ENCODE measurements around the gene MPRIP.
A peak's percentile ranks its signal among the peaks of the same experiment; 100 is the strongest.

- TF ChIP-seq EZH2 (IDR thresholded peaks at IDR 0.05; ENCODE audit: low read length, unreplicated experiment) = no peak
- TF ChIP-seq CTCF (conservative IDR thresholded peaks at IDR 0.05; ENCODE audit: low read depth, low read length) = no peak
- peak; percentile 97 for TF ChIP-seq EZH2phosphoT487 (IDR thresholded peaks at IDR 0.05; ENCODE audit: borderline replicate concordance, low read length)
Observed at GRCh38 chr17:17206124-17206912, 164.1 kb downstream of the MPRIP start, which contains the start of gene PLD6.
